Endodermal cell (in vitro differentiated cells): Measurements from ENCODE around the gene KBTBD12. TPM values are rescaled to one million over a fixed set of nuclear protein-coding genes. Genes with fewer than 3 reads are reported as not detected.

ENCODE experiments used
- DNase-seq: peaks from one replicate; pipeline ENCODE4 v3.0.0-alpha.2; 2017
- H3K27ac ChIP-seq: 2 replicates; pipeline ENCODE4 v1.5.1; 2013; ENCODE audit warnings: mild to moderate bottlenecking, low read depth, low read length, moderate library complexity
- H3K27me3 ChIP-seq: 2 replicates; pipeline ENCODE4 v1.6.1; 2013; ENCODE audit warnings: mild to moderate bottlenecking, low read length, moderate library complexity; ENCODE audit not compliant: insufficient read depth, control insufficient read depth, poor library complexity, severe bottlenecking
- H3K36me3 ChIP-seq: 2 replicates; pipeline ENCODE4 v1.7.0; 2013; ENCODE audit warnings: mild to moderate bottlenecking, low read length, moderate library complexity; ENCODE audit not compliant: control insufficient read depth, insufficient read depth
- H3K4me1 ChIP-seq: one replicate; pipeline ENCODE4 v1.7.0; 2013; ENCODE audit warnings: low read length; ENCODE audit not compliant: control insufficient read depth, insufficient read depth
- H3K4me3 ChIP-seq: 2 replicates; pipeline ENCODE4 v1.5.1; 2013; ENCODE audit warnings: mild to moderate bottlenecking, low read length, moderate library complexity
- H3K9ac ChIP-seq: 2 replicates; pipeline ENCODE4 v1.6.1; 2013; ENCODE audit warnings: mild to moderate bottlenecking, low read length, moderate library complexity; ENCODE audit not compliant: poor library complexity, severe bottlenecking; ENCODE audit errors: extremely low read depth
- H3K9me3 ChIP-seq: 2 replicates; pipeline ENCODE4 v1.6.1; 2013; ENCODE audit warnings: mild to moderate bottlenecking, low read length, moderate library complexity; ENCODE audit not compliant: control insufficient read depth
- H3K27ac Mint-ChIP-seq: 2 replicates; pipeline ENCODE4 v1.8.0; 2020; ENCODE audit warnings: mixed read lengths
- H3K27me3 Mint-ChIP-seq: 2 replicates; pipeline ENCODE4 v1.8.0; 2021; ENCODE audit warnings: mild to moderate bottlenecking, mixed read lengths; ENCODE audit not compliant: insufficient read depth
- H3K36me3 Mint-ChIP-seq: 2 replicates; pipeline ENCODE4 v1.8.0; 2020; ENCODE audit warnings: low read depth, mixed read lengths
- H3K4me1 Mint-ChIP-seq: 2 replicates; pipeline ENCODE4 v1.8.0; 2020; ENCODE audit warnings: mixed read lengths
- H3K4me3 Mint-ChIP-seq: 2 replicates; pipeline ENCODE4 v1.8.0; 2020; ENCODE audit warnings: mild to moderate bottlenecking, moderate library complexity, mixed read lengths
- H3K9me3 Mint-ChIP-seq: 2 replicates; pipeline ENCODE4 v1.8.0; 2020; ENCODE audit warnings: mild to moderate bottlenecking, mixed read lengths
- WGBS, 2 experiments: methylation state at CpG; one replicate each; pipeline versions ENCODE4 v1.1.5 to v1.1.7; 2013; ENCODE audit warnings: missing lambda C conversion rate in 2 of 2, mixed read lengths in 1 of 2; ENCODE audit not compliant: insufficient coverage in 1 of 2, insufficient read length in 1 of 2; 5-methylcytosine and 5-hydroxymethylcytosine counted together
- total RNA-seq, 2 donors: library from RNA; stranded (reverse); fragmentation: NEBNext Ultra II Directional in 1 of 2; extraction: Animal tissue kit (Norgen Biotek cat#: 25700) in 1 of 2; gene quantifications; 2 replicates in 1 of 2; 3 replicates in 1 of 2; pipeline ENCODE4 v1.2.1, GENCODE V29; 2021
- TF ChIP-seq, protein P1 (sequence below): fragments of 200-600 bp; sonication (generic); conservative IDR thresholded peaks from 2 replicates; pipeline ENCODE4 v1.5.0; 2021; ENCODE audit warnings: antibody characterized with exemption, mild to moderate bottlenecking

Gene KBTBD12
- total RNA-seq, 2 donors from 2014 or later = 0.24 to 0.42 TPM

DNA sequence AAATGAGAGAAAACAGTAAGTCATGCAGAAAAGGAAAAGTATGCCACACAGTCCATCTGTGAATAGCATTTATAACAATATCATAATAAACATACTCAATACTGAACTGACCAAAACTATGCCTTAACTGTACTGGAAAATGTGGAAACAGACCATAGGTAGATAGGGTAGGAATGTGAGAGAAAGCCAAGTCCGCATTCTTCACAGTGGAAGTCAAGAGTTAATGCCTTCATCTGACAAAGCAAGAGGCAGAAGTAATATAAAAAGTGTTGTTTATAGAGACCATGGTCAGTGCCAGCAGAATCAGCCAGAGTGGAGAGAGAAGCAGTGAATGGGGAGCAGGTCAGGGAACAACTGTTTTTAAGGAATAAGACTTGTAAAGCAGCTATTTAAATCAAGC, 52.3 kb downstream of the KBTBD12 start:
- peaks cover 7% of the 10 kb centered on the region for H3K27me3 Mint-ChIP-seq
- TF ChIP-seq, protein P1, sequence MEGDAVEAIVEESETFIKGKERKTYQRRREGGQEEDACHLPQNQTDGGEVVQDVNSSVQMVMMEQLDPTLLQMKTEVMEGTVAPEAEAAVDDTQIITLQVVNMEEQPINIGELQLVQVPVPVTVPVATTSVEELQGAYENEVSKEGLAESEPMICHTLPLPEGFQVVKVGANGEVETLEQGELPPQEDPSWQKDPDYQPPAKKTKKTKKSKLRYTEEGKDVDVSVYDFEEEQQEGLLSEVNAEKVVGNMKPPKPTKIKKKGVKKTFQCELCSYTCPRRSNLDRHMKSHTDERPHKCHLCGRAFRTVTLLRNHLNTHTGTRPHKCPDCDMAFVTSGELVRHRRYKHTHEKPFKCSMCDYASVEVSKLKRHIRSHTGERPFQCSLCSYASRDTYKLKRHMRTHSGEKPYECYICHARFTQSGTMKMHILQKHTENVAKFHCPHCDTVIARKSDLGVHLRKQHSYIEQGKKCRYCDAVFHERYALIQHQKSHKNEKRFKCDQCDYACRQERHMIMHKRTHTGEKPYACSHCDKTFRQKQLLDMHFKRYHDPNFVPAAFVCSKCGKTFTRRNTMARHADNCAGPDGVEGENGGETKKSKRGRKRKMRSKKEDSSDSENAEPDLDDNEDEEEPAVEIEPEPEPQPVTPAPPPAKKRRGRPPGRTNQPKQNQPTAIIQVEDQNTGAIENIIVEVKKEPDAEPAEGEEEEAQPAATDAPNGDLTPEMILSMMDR = no peak
- no peak overlapping the region for H3K27ac Mint-ChIP-seq

DNA sequence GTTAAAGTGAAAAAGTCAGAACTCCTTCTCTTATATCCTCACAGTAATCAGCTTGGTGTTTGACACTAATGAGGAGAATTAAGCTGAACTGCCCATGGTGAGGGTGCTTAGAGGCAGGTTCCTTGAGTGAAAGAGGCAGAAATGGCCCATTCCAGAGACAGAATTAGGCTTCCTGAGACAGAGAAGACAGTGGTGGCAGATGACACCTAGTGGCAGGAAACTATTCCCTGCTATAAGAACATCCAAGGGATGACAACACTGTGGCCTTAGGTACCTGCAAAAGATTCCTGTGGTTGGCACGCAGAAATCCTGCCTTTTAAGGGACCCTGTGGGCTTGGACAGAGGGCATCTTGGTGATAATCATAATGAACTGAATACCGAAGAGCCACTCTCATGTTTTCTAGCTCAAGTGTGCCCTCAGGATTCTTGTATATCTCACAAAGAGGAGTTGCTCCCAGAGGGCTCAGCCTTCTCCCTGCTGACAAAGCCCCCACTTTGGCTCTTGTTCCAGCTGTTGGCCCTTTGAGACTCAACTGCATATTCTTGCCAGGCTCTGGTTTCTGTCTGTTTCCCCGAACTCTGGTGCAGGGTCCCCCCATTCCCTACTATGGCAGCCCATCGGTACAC, 56.0 kb downstream of the KBTBD12 start:
- TF ChIP-seq, protein P1 = peak; percentile 86
- Mint-ChIP-seq H3K4me1 (no peaks in the 10 kb centered on the region), H3K9me3 (no peaks in the 10 kb centered on the region), H3K36me3 (no peaks in the 10 kb centered on the region), H3K4me3 (no peak overlapping the region), H3K27ac (no peak overlapping the region), H3K27me3 (peaks cover 15% of the 10 kb centered on the region)
- Histone ChIP-seq H3K4me1 (no peaks in the 10 kb centered on the region), H3K9me3 (no peaks in the 10 kb centered on the region), H3K27ac (no peak overlapping the region), H3K36me3 (no peaks in the 10 kb centered on the region), H3K4me3 (no peak overlapping the region), H3K9ac (no peak overlapping the region), H3K27me3 (peaks cover 49% of the 10 kb centered on the region)
- DNase-seq = peak; percentile 68
- 58 to 63% methylated on average over 4 of the region's 4 CpGs for WGBS, 2 experiments

More for the DNA sequence above, 52.3 kb downstream of the KBTBD12 start:
- H3K36me3 ChIP-seq = no peaks in the 10 kb centered on the region
- H3K9ac ChIP-seq = no peak overlapping the region
- Mint-ChIP-seq H3K9me3 (no peaks in the 10 kb centered on the region), H3K4me3 (no peak overlapping the region), H3K4me1 (no peaks in the 10 kb centered on the region), H3K36me3 (no peaks in the 10 kb centered on the region)
- no peak overlapping the region for H3K4me3 ChIP-seq
- no peak overlapping the region for H3K27ac ChIP-seq
- 89 to 100% methylated on average over 1 of the region's 1 CpG for WGBS, 2 experiments
- DNase-seq = no peak
- no peaks in the 10 kb centered on the region for H3K4me1 ChIP-seq
- no peaks in the 10 kb centered on the region for H3K9me3 ChIP-seq
- peaks cover 31% of the 10 kb centered on the region for H3K27me3 ChIP-seq

DNA sequence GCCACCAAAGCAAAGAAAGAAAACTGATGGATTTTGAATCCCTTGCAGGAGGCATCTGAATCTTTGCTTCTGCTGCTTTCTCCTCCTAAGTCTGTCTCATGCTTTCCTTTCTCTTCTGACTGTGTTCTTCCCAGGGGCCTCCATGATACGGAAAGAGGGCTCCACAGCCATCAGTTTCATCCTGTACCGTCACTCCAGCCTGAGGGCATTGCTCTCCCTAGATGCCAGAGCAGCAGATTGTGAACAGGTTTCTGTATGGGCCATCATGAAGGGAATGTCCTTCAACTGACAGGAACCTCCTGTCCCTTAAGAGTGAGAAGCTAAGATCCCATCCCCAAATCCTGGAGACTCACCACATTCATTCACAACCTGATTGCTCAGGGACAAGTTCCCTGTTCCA, 59.2 kb downstream of the KBTBD12 start:
- 90% methylated on average over 2 of the region's 2 CpGs; no CpG with 5 or more reads in 1 of the 2 experiments for WGBS, 2 experiments
- Histone ChIP-seq H3K4me3 (no peak overlapping the region), H3K27ac (no peak overlapping the region), H3K9ac (no peak overlapping the region), H3K27me3 (peaks cover 39% of the 10 kb centered on the region), H3K36me3 (no peaks in the 10 kb centered on the region), H3K9me3 (no peaks in the 10 kb centered on the region), H3K4me1 (no peaks in the 10 kb centered on the region)
- Mint-ChIP-seq H3K4me1 (no peaks in the 10 kb centered on the region), H3K36me3 (no peaks in the 10 kb centered on the region), H3K27ac (no peak overlapping the region), H3K4me3 (no peak overlapping the region), H3K9me3 (peaks cover 2% of the 10 kb centered on the region), H3K27me3 (peaks cover 17% of the 10 kb centered on the region)
- TF ChIP-seq, protein P1 = no peak
- DNase-seq = no peak
